ENCODE data around the gene IL1R2. TPM values are rescaled to one million over a fixed set of nuclear protein-coding genes. Genes with fewer than 3 reads are reported as not detected.

Gene IL1R2
- polyA plus RNA-seq, 6 donors from 2014 or later = 0.70 TPM; not detected in 5

GRCh38 chr2:102046135-102046986 is 54.6 kb downstream of the IL1R2 start:
- peaks cover 0 to 4% (median 2%) of the 10 kb centered on the region in 3 donors for H3K4me1 Mint-ChIP-seq
- peaks cover 0 to 4% (median 0%) of the 10 kb centered on the region in 7 donors for H3K9me3 Mint-ChIP-seq
- DNase-seq (no peak), ATAC-seq (ENCODE audit: low read depth in 2 of 2) (no peak)
- no peak overlapping the region for H3K4me3 Mint-ChIP-seq
- peaks cover 53 to 65% (median 61%) of the 10 kb centered on the region in 3 donors for H3K27me3 Mint-ChIP-seq
- no peaks in the 10 kb centered on the region for H3K36me3 Mint-ChIP-seq
- no peak overlapping the region for H3K27ac Mint-ChIP-seq

GRCh38 chr2:102048465-102048864 is 56.7 kb downstream of the IL1R2 start:
- H3K4me1 Mint-ChIP-seq = no peaks in the 10 kb centered on the region
- no peaks in the 10 kb centered on the region for H3K36me3 Mint-ChIP-seq
- DNase-seq (no peak), ATAC-seq (ENCODE audit: low read depth in 2 of 2) (no peak)
- no peak overlapping the region for H3K27ac Mint-ChIP-seq
- peaks cover 0 to 4% (median 0%) of the 10 kb centered on the region in 7 donors for H3K9me3 Mint-ChIP-seq
- no peak overlapping the region for H3K4me3 Mint-ChIP-seq
- peaks cover 39 to 52% (median 49%) of the 10 kb centered on the region in 3 donors for H3K27me3 Mint-ChIP-seq

DNA sequence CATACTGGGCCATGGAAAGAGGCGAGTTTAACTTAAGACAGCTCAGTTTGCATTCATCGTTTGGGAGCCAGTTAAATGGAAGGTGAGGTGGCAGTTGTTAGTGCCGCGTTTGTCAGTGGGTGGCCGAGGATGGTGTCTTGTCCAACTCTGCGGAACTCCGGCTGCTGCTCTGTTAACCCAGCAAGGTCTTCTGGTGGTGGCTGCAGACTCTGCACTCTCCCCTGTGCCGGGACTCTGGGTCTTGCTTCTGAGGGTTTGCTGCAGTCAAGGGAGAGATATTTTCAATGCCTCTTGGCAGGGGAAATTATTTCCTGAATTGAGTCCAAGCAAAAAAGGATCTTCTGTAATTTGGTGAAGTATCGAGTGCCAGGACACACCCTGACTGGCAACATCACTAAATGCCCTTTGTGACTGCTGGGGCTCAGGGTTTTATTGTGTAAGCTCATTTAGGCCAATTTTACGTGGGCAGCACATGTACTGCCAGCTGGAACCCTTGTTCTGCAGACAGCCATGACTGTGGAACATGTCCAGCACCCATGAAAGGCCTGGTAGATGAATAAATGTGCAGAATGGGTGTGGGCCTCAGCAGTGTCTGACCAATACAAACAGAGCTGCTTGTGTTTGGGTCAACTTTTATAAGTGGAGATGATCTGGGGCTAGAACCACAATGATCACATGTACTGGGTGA is 58.1 kb downstream of the IL1R2 start:
- H3K9me3 Mint-ChIP-seq = peaks cover 0 to 4% (median 0%) of the 10 kb centered on the region in 7 donors
- no peaks in the 10 kb centered on the region for H3K4me1 Mint-ChIP-seq
- DNase-seq (no peak), ATAC-seq (ENCODE audit: low read depth in 2 of 2) (no peak)
- no peak overlapping the region for H3K27ac Mint-ChIP-seq
- H3K4me3 Mint-ChIP-seq = no peak overlapping the region
- H3K27me3 Mint-ChIP-seq = peaks cover 29 to 40% (median 37%) of the 10 kb centered on the region in 3 donors
- H3K36me3 Mint-ChIP-seq = no peaks in the 10 kb centered on the region

GRCh38 chr2:102050854-102051391 is 59.2 kb downstream of the IL1R2 start:
- no peak for DNase-seq
- no peaks in the 10 kb centered on the region for H3K4me1 Mint-ChIP-seq
- H3K9me3 Mint-ChIP-seq = peaks cover 0 to 4% (median 0%) of the 10 kb centered on the region in 7 donors
- H3K27ac Mint-ChIP-seq = no peak overlapping the region
- ATAC-seq (ENCODE audit: low read depth in 2 of 2) = no peak
- peaks cover 27 to 34% (median 28%) of the 10 kb centered on the region in 3 donors for H3K27me3 Mint-ChIP-seq
- H3K4me3 Mint-ChIP-seq = no peak overlapping the region
- no peaks in the 10 kb centered on the region for H3K36me3 Mint-ChIP-seq

- Mint-ChIP-seq H3K4me1 (no peaks in the 10 kb centered on the region), H3K9me3 (peaks cover 0 to 4% (median 0%) of the 10 kb centered on the region in 7 donors), H3K27ac (no peak overlapping the region), H3K36me3 (no peaks in the 10 kb centered on the region), H3K27me3 (peaks cover 20 to 29% (median 23%) of the 10 kb centered on the region in 3 donors), H3K4me3 (no peak overlapping the region)
- ATAC-seq (ENCODE audit: low read depth in 2 of 2) (no peak), DNase-seq (no peak)
Measured at GRCh38 chr2:102051692-102052277, 60.0 kb downstream of the IL1R2 start.

DNA sequence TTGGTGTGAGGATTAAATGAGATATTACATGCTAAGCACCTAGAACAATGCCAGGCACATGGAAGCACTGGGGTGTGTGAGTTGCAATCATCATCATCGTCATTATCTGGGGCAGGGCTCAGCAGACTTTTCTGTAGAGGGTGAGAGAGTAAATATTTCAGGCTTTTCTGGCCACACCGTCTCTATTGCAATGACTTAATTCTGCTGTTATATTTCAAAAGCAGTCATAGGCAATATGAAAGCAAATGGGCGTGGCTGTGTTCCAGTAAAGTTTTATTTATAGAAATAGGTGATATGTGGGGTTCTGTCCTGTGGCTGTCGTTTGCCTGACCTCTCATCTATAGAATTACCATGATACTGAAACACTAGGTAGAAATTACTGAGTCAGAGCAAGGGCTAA is 60.6 kb downstream of the IL1R2 start:
- peaks cover 0 to 3% (median 0%) of the 10 kb centered on the region in 7 donors for H3K9me3 Mint-ChIP-seq
- peaks cover 16 to 28% (median 22%) of the 10 kb centered on the region in 3 donors for H3K27me3 Mint-ChIP-seq
- no peak for ATAC-seq (ENCODE audit: low read depth in 2 of 2)
- no peak overlapping the region for H3K27ac Mint-ChIP-seq
- no peaks in the 10 kb centered on the region for H3K36me3 Mint-ChIP-seq
- no peak for DNase-seq
- H3K4me3 Mint-ChIP-seq = no peak overlapping the region
- no peaks in the 10 kb centered on the region for H3K4me1 Mint-ChIP-seq

DNA sequence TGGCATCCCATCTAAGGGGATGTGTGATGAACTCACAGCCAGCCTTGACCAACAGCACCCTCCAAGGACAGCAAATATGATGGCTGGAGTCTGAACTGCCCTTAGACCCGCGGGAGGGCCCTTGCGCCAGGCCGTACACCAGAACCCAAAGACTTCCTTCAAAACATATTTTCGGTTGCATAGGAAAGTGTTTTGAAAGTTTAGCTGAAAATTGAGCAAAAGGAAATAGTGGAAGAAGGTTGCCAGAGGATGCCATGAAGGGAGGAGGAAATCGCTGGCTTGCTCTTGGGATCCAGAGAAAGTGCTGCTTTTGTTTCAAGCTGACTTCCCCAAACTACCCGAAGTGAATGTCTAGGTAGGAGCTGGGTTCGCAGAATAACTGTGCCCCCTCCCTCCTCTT is 61.3 kb downstream of the IL1R2 start:
- no peaks in the 10 kb centered on the region for H3K4me1 Mint-ChIP-seq
- H3K27ac Mint-ChIP-seq = no peak overlapping the region
- ATAC-seq (ENCODE audit: low read depth in 2 of 2) (no peak), DNase-seq (no peak)
- H3K27me3 Mint-ChIP-seq = peaks cover 10 to 20% (median 14%) of the 10 kb centered on the region in 3 donors
- H3K36me3 Mint-ChIP-seq = no peaks in the 10 kb centered on the region
- peak overlapping the region in 1 of 8 donors; percentile 11 for H3K4me3 Mint-ChIP-seq
- H3K9me3 Mint-ChIP-seq = no peaks in the 10 kb centered on the region

GRCh38 chr2:102055346-102055990 is 63.7 kb downstream of the IL1R2 start:
- Mint-ChIP-seq H3K4me3 (no peak overlapping the region), H3K27ac (no peak overlapping the region), H3K9me3 (no peaks in the 10 kb centered on the region), H3K4me1 (no peaks in the 10 kb centered on the region), H3K27me3 (peaks cover 6 to 13% (median 8%) of the 10 kb centered on the region in 3 donors), H3K36me3 (no peaks in the 10 kb centered on the region)
- ATAC-seq (ENCODE audit: low read depth in 2 of 2) (no peak), DNase-seq (no peak)

- DNase-seq (no peak), ATAC-seq (ENCODE audit: low read depth in 2 of 2) (no peak)
- Mint-ChIP-seq H3K4me1 (no peaks in the 10 kb centered on the region), H3K9me3 (no peaks in the 10 kb centered on the region), H3K27ac (no peak overlapping the region), H3K4me3 (no peak overlapping the region), H3K36me3 (no peaks in the 10 kb centered on the region), H3K27me3 (peaks cover 6 to 13% (median 8%) of the 10 kb centered on the region in 3 donors)
Measured at GRCh38 chr2:102056079-102056581, 64.4 kb downstream of the IL1R2 start.

DNA sequence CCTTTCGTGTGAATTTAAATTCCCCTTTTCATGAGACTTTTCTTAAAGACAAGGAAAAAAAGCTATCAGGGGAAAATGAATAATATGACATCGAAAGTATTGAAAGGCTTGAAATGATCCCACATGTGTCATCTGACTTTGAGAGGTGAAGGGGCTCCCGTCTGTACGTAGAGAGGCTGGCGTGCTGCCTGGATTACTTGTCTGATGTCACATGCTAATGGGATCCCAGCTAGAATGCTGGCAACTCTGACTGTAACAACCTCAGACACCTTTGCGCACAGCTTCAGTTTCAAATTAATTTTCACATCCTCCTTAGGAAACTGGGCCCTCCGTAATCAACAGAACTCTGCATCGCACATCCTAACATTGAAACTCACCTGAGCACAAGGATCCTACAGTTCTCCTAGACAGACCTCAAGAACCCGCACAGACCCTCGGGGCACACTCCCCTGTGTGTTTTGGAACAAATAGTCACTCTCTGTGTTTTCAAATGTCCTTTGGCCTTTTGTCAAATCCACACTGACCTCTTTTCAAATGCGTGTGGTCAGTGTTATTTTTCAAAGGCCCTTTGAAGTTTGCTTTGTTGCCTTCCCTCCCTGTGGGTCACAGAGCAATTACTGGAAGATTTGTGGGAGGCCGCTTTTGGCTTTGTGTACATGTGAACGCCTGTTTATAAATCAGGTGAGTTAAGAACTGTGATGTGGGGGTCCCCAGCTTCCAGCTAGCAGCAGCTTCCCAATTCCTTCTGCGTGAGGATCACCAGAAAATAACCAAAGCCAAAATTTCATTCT is 65.9 kb downstream of the IL1R2 start:
- no peak overlapping the region for H3K4me3 Mint-ChIP-seq

GRCh38 chr2:102058293-102058833 is 66.6 kb downstream of the IL1R2 start:
- DNase-seq (no peak), ATAC-seq (ENCODE audit: low read depth in 2 of 2) (no peak)
- Mint-ChIP-seq H3K4me3 (no peak overlapping the region), H3K9me3 (no peaks in the 10 kb centered on the region), H3K27me3 (peaks cover 6 to 12% (median 7%) of the 10 kb centered on the region in 3 donors), H3K36me3 (no peaks in the 10 kb centered on the region), H3K4me1 (no peaks in the 10 kb centered on the region), H3K27ac (no peak overlapping the region)

More for the DNA sequence above, 65.9 kb downstream of the IL1R2 start:
- Mint-ChIP-seq H3K36me3 (no peaks in the 10 kb centered on the region), H3K9me3 (no peaks in the 10 kb centered on the region), H3K27ac (no peak overlapping the region), H3K27me3 (peaks cover 6 to 13% (median 8%) of the 10 kb centered on the region in 3 donors), H3K4me1 (no peaks in the 10 kb centered on the region)
- no peak for ATAC-seq (ENCODE audit: low read depth in 2 of 2)
- no peak for DNase-seq

DNA sequence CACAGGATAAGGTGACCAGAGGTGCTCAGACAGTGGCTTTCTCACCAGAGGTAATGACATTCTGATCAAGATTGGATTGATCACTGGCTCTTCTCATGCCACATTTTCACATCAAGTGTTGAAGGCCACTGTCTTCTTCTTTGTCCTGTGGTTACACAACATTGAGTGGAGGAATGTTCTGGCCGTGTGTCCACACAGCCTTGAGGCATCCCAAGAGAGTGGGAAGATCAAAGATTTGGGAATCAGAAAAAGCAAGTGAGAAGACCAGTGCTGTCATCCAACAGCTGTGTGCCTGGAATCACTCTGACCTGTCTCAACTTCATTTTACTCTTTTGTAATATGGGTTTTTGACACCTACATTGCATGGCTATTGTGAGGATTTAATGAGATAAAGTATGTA is 67.4 kb downstream of the IL1R2 start:
- H3K36me3 Mint-ChIP-seq = no peaks in the 10 kb centered on the region
- no peak for ATAC-seq (ENCODE audit: low read depth in 2 of 2)
- no peak overlapping the region for H3K27ac Mint-ChIP-seq
- peaks cover 6 to 16% (median 7%) of the 10 kb centered on the region in 3 donors for H3K27me3 Mint-ChIP-seq
- DNase-seq = no peak
- H3K4me3 Mint-ChIP-seq = no peak overlapping the region
- no peaks in the 10 kb centered on the region for H3K9me3 Mint-ChIP-seq
- H3K4me1 Mint-ChIP-seq = no peaks in the 10 kb centered on the region
